Activated effector memory CD4-positive, alpha-beta T cell treated with anti-CD3 and anti-CD28 coated beads, Interleukin-2, amount 50 U/mL, for 16 hours (primary cell): ENCODE results near the gene NECAB2.

Experiments used
- DNase-seq: peaks from one replicate; pipeline ENCODE4 v3.0.0-alpha.2; 2020

Gene NECAB2

DNA sequence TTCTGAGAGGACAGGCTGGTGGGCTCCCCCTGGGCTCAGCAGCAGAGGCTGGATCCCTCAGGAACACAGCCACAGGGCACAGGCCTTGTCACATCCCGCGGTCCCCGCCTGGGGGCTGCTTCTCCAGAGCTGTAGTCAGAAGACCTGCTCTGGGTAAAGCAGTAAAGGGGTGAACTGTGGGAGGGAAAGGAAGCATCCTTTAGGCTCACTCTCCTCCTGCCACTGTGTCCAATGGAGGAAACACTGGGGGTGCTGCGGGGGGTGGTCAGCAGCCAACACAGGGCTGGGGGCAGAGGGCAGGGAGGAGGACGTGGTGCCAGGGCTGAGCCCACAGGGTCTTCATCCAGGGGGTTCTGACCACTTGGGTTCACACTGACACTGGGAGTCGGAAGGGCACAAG, 79.6 kb downstream of the NECAB2 start:
- DNase-seq: no peak

- DNase-seq: no peak
Measured at GRCh38 chr16:84048270-84048669, 80.2 kb downstream of the NECAB2 start.

- peak; percentile 59 for DNase-seq
Measured at GRCh38 chr16:84048871-84049270, 80.8 kb downstream of the NECAB2 start.

GRCh38 chr16:84049403-84050060, 81.5 kb downstream of the NECAB2 start:
- peak; percentile 51 for DNase-seq

- peak; percentile 43 for DNase-seq
Measured at GRCh38 chr16:84050316-84050715, 82.3 kb downstream of the NECAB2 start.

DNA sequence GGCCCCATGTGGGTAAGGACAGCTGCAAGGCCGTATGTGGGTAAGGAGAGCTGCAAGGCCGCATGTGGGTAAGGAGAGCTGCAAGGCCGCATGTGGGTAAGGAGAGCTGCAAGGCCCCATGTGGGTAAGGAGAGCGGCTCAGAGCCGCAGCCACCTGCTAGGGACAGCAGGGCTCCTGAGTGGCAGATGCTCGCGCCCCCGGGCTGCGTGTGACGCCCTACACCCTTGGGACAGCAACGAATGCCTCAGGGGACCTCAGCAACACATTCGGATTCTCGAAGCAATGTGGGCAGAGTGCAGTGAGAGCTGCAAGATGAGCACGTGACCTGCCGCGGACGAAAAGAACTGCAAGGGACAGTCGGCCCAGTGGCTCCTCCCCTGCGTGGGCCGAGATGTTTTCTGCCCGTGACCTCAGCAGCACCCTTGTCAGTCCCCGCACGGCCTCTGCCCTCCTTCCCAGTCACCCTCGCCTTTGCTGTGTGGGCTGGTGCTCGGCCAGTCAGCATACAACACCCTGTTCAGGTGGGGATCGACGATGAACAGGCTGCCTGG, 84.1 kb downstream of the NECAB2 start:
- peak; percentile 53 for DNase-seq
